ENCODE data around the gene FAM47E. TPM values are rescaled to one million over a fixed set of nuclear protein-coding genes. Genes with fewer than 3 reads are reported as not detected.

FAM47E gene
- total and polyA plus RNA-seq, 2 of the 13 experiments (the other 11 are each of a cell fraction or from before 2014, with no cell fraction given) = 0.33 to 0.66 TPM

DNA sequence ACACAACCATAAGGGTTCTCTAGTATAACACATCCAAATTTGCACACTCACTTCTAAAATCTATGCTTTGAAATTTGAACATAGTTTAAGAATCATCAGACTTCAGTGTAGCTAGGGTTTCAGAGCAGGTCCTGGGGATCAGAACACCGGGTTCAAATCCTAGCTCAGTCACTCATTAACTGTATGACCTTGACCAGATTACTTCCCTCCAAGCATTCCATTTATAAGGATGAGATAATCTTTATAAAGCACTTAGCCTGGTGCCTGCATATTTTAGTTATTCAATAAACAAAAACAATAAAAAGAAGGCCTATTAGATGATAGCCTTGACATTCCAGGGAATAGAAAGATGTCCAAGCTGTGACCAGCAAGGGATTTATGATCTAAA lies 50.2 kb downstream of the FAM47E start:
- H2AFZ ChIP-seq (ENCODE audit: low read length) = no peak overlapping the region
- BruUV-seq (replicated peaks) = no TSS peak
- TF ChIP-seq ATF4 (CRISPR knock-in tag; IDR thresholded peaks at IDR 0.05) (0 out of 4 replicates have a peak, but pooled peaks of 1 of the 2 experiments have one; percentile 3), ASH2L (IDR thresholded peaks at IDR 0.05; ENCODE audit: insufficient read length, low read depth, low read length) (peak; percentile 67), ERF (CRISPR knock-in tag; IDR thresholded peaks at IDR 0.05) (0 out of 2 replicates have a peak, but pooled peaks have one; percentile 3), RERE (CRISPR knock-in tag; IDR thresholded peaks at IDR 0.05; ENCODE audit: low read depth) (no peak), ZNF614 (CRISPR knock-in tag; IDR thresholded peaks at IDR 0.05; ENCODE audit: borderline replicate concordance) (no peak), CREB1 (IDR thresholded peaks at IDR 0.05) (no peak), CREB1 (CRISPR knock-in tag; IDR thresholded peaks at IDR 0.05) (0 out of 2 replicates have a peak, but pooled peaks have one; percentile 3), IRX3 (CRISPR knock-in tag; IDR thresholded peaks at IDR 0.05; ENCODE audit: borderline replicate concordance, low read depth) (no peak), SMYD3 (CRISPR knock-in tag; IDR thresholded peaks at IDR 0.05) (no peak), GTF3A (CRISPR knock-in tag; conservative IDR thresholded peaks at IDR 0.05) (no peak)
- TF ChIP-seq, protein P1, sequence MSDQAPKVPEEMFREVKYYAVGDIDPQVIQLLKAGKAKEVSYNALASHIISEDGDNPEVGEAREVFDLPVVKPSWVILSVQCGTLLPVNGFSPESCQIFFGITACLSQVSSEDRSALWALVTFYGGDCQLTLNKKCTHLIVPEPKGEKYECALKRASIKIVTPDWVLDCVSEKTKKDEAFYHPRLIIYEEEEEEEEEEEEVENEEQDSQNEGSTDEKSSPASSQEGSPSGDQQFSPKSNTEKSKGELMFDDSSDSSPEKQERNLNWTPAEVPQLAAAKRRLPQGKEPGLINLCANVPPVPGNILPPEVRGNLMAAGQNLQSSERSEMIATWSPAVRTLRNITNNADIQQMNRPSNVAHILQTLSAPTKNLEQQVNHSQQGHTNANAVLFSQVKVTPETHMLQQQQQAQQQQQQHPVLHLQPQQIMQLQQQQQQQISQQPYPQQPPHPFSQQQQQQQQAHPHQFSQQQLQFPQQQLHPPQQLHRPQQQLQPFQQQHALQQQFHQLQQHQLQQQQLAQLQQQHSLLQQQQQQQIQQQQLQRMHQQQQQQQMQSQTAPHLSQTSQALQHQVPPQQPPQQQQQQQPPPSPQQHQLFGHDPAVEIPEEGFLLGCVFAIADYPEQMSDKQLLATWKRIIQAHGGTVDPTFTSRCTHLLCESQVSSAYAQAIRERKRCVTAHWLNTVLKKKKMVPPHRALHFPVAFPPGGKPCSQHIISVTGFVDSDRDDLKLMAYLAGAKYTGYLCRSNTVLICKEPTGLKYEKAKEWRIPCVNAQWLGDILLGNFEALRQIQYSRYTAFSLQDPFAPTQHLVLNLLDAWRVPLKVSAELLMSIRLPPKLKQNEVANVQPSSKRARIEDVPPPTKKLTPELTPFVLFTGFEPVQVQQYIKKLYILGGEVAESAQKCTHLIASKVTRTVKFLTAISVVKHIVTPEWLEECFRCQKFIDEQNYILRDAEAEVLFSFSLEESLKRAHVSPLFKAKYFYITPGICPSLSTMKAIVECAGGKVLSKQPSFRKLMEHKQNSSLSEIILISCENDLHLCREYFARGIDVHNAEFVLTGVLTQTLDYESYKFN (CRISPR knock-in tag; conservative IDR thresholded peaks at IDR 0.05) = peak; percentile 48
- H3K9ac ChIP-seq (ENCODE audit: insufficient read depth, low read depth, low read length) = 0 out of 2 replicates have a peak overlapping the region, but pooled peaks have one; percentile 13
- peak overlapping the region in 2 of 3 experiments; percentile 7 to 17; a peak in 1 of 6 replicates for H3K4me3 ChIP-seq (replicated peaks in 1 of 3; ENCODE audit: insufficient read depth in 1 of 3, low read depth in 2 of 3, low read length in 3 of 3)
- CTCF ChIA-PET (ENCODE audit: low intra/inter-chr PET ratio, low total read pairs) = no interaction called here
- H3K36me3 ChIP-seq (replicated peaks in 1 of 2; ENCODE audit: control insufficient read depth in 1 of 2, insufficient read depth in 2 of 2, low read length in 2 of 2) = no peaks in the 10 kb centered on the region
- WGBS (ENCODE audit: low lambda C conversion rate) = 0% methylated on average over 1 of the region's 1 CpG
- FAIRE-seq = no peak
- in situ Hi-C loops (cut with HindIII; ENCODE audit: extremely low pct_ligation_motif_present, low pct_unique_long_range_greater_than_20kb) (loop anchor here (10.0 kb wide), 1 partner anchor 127 kb away; no protein-coding TSS in a partner anchor), intact Hi-C loops (cut with micrococcal nuclease; ENCODE audit: unreplicated experiment) (loop anchor here (2.0 kb wide), 1 partner anchor 49 kb away; no protein-coding TSS in a partner anchor)
- peak overlapping the region; percentile 59 for H3K27ac ChIP-seq (ENCODE audit: extremely low read length, insufficient read depth, low read length)
- no peaks in the 10 kb centered on the region for H4K20me1 ChIP-seq (ENCODE audit: insufficient read depth, low read length)
- ATAC-seq = no peak
- H3K79me2 ChIP-seq (ENCODE audit: insufficient read depth, low read length) = peaks cover under 1% of the 10 kb centered on the region
- peak overlapping the region; percentile 36 for H3K4me2 ChIP-seq (ENCODE audit: low read depth, low read length)
- H3K9me3 ChIP-seq (ENCODE audit: low read length) = peaks cover 13% of the 10 kb centered on the region
- no peaks in the 10 kb centered on the region; a peak in 1 of 5 replicates for H3K27me3 ChIP-seq (ENCODE audit: control insufficient read depth in 1 of 2, insufficient read depth in 2 of 2, low read length in 2 of 2)
- peak; percentile 39 for DNase-seq (ENCODE audit: low spot score)
- H3K4me1 ChIP-seq (ENCODE audit: insufficient read depth, low read length) = peaks cover 40% of the 10 kb centered on the region
- POLR2A ChIA-PET = interaction anchor here (1.1 to 1.2 kb wide), 3 partner anchors 8 to 24 kb away, joined by 3 to 10 read pairs (median 3); no protein-coding TSS in a partner anchor
